Lower leg skin (tissue), 4 donors: ENCODE data around the gene TNP2. TPM values are rescaled to one million over a fixed set of nuclear protein-coding genes. Genes with fewer than 3 reads are reported as not detected.
"Not testable (repeated sequence)": the region's sequence is repeated elsewhere in the genome, so short reads cannot be mapped to it uniquely, and the experiment has no call there.

Experiments
- DNase-seq, 2 donors: peaks; one replicate each; pipeline ENCODE4 v3.0.0-alpha.2; 2019; ENCODE audit warnings: low spot score in 2 of 2
- H3K4me3 ChIP-seq: fragments of 200-600 bp; sonication (generic); 2 replicates; pipeline ENCODE4 v1.5.1; 2017; ENCODE audit warnings: mild to moderate bottlenecking, low read depth; ENCODE audit not compliant: poor library complexity, severe bottlenecking
- POLR2A ChIP-seq, 2 donors: fragments of 450-650 bp; IDR thresholded peaks; one replicate each; pipeline ENCODE4 v1.6.1; 2016 to 2017; ENCODE audit warnings: antibody characterized with exemption in 2 of 2, mild to moderate bottlenecking in 1 of 2, moderate library complexity in 1 of 2
- WGBS, 2 donors: methylation state at CpG; one replicate each; pipeline ENCODE4 v1.1.5; 2018; 5-methylcytosine and 5-hydroxymethylcytosine counted together
- intact Hi-C: fragments of 100-400 bp; cut with DNase I; formaldehyde crosslinking; loops from one replicate; pipeline ENCODE4 v1.15.0; 2023; ENCODE audit warnings: low total_unique reads
- total RNA-seq, 4 donors: library from RNA; depleted of rRNA; stranded (reverse); fragments of >200 nt; gene quantifications; one replicate each; pipeline ENCODE4 v1.1.0, GENCODE V29; 2016
- TF ChIP-seq, protein P1 (sequence below), 3 donors: fragments of 450-650 bp; IDR thresholded peaks; one replicate each; pipeline ENCODE4 v1.5.1; 2016; ENCODE audit warnings: antibody characterized with exemption in 3 of 3, mild to moderate bottlenecking in 3 of 3, moderate library complexity in 2 of 3

The TNP2 gene
- total RNA-seq, 4 donors from 2014 or later = not detected

DNA sequence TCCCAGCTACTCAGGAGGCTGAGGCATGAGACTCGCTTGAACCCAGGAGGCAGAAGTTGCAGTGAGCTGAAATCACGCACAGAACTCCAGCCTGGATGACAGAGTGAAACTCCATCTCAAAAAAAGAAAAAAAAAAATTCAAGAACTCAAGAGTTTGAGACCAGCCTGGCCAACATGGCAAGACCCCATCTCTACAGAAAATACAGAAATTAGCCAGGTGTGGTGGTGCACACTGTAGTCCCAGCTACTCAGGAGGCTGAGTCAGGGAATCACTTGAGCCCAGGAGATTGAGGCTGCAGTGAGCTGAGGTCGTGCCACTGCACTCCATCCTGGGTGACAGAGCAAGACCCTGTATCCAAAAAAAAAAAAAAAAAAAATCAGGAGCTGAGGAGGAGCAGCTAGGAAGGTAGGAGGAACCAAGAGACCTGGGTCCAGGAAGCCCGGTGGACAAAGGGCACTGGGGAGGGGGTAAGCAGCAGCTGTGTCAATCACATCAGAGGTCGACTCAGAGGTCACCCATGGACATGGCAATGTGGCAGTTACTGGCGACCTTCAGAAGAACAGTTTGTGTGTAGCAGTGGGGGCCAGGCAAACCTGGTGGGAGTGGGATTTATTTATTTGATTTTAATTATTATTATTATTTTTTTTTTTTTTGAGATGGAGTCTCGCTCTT is 23.1 kb upstream of the TNP2 start:
- TF ChIP-seq, protein P1, sequence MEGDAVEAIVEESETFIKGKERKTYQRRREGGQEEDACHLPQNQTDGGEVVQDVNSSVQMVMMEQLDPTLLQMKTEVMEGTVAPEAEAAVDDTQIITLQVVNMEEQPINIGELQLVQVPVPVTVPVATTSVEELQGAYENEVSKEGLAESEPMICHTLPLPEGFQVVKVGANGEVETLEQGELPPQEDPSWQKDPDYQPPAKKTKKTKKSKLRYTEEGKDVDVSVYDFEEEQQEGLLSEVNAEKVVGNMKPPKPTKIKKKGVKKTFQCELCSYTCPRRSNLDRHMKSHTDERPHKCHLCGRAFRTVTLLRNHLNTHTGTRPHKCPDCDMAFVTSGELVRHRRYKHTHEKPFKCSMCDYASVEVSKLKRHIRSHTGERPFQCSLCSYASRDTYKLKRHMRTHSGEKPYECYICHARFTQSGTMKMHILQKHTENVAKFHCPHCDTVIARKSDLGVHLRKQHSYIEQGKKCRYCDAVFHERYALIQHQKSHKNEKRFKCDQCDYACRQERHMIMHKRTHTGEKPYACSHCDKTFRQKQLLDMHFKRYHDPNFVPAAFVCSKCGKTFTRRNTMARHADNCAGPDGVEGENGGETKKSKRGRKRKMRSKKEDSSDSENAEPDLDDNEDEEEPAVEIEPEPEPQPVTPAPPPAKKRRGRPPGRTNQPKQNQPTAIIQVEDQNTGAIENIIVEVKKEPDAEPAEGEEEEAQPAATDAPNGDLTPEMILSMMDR (IDR thresholded peaks at IDR 0.05) = no peak
- no peak for TF ChIP-seq POLR2A (IDR thresholded peaks at IDR 0.05)
- DNase-seq = no peak
- WGBS, 2 donors = 88 to 92% methylated on average over 7 of the region's 7 CpGs
- H3K4me3 ChIP-seq = no peak overlapping the region
- intact Hi-C loops = no loop called here

DNA sequence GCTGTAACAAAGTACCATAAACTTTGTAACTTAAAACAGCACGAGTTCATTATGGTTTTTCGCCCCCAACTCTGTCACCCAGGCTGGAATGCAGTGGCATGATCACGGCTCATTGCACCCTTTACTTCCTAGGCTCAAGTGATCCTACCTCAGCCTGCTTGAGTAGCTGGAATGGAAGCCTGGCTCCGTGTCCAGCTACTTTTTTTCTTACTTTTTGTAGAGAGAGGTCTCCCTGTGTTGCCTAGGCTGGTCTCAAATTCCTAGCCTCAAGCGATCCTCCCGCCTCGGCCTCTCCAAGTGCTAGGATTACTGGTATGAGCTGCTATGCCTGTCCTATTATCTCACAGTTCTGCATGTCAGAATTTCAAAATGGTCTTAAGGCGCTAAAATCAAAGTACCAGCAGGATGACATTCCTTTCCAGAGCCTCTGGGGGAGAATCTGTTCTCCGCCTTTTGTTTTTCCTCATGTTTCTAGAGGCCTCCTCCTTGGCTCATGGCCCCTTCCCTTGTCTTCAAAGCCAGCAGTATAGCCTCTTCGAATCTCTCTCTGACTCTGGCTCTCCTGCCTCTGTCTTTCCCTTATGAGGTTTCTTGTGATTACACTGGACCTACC is 22.1 kb upstream of the TNP2 start:
- no peak for DNase-seq
- no peak overlapping the region for H3K4me3 ChIP-seq
- WGBS, 2 donors = 69 to 82% methylated on average over 10 of the region's 10 CpGs
- intact Hi-C loops = no loop called here
- no peak for TF ChIP-seq POLR2A (IDR thresholded peaks at IDR 0.05)
- TF ChIP-seq, protein P1 (IDR thresholded peaks at IDR 0.05) = no peak

DNA sequence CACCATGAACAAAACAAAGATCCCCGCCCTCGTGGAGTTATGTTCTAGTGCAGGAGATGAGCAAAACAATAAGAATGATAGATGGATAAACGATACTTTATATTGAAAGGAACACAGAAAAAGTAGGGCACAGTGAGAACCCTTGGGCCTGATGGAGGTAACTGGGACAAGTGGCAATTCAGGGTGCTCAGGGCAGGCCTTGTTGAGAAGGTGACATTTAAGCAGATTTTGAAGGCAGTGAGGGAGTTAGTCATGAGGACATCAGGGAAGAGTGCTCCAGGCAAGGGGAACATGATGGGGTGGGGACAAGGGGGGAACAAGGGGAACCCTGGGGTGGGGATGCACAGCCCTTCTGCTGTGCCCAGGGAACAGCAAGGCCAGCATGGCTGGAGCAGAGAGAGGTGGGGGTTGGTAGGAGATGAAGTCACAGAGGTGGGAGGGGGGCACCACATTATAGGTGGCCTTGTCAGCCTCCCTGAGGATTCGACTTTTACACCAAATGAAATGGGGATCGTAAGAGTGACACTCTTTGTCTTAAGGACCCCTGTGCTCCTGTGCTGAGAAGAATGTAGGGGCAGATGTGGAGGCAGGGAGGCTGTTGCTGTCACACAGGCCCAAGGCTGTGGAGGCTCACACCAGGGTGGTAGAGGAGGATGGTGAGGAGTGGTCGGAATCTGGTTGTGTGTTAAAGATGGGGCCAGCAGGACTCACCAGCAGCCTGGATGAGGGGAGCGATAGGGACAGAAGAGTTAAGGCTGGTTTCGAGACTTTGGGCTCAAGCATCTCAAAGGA is 21.2 kb upstream of the TNP2 start:
- WGBS, 2 donors = 93 to 96% methylated on average over 8 of the region's 8 CpGs
- TF ChIP-seq, protein P1 (IDR thresholded peaks at IDR 0.05) = no peak
- no peak for TF ChIP-seq POLR2A (IDR thresholded peaks at IDR 0.05)
- H3K4me3 ChIP-seq = no peak overlapping the region
- intact Hi-C loops = no loop called here
- no peak for DNase-seq

DNA sequence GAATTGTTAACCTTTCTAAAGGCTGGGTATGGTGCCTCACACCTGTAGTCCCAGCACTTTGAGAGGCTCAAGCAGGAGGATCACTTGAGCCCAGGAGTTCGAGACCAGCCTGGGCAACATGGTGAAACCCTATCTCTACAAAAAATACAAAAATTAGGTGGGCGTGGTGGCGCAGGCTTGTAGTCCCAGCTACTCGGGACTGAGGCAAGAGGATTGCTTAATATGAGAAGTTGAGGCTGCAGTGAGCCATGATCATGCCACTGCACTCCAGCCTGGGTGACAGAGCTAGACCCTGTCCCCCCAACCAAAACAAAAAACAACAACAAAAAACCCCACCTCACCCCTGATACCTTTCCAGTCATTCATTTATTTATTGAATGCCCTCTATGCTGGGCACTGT is 20.6 kb upstream of the TNP2 start:
- WGBS, 2 donors = 92 to 94% methylated on average over 4 of the region's 4 CpGs
- DNase-seq, H3K4me3 ChIP-seq, intact Hi-C loops: not testable (repeated sequence)

DNA sequence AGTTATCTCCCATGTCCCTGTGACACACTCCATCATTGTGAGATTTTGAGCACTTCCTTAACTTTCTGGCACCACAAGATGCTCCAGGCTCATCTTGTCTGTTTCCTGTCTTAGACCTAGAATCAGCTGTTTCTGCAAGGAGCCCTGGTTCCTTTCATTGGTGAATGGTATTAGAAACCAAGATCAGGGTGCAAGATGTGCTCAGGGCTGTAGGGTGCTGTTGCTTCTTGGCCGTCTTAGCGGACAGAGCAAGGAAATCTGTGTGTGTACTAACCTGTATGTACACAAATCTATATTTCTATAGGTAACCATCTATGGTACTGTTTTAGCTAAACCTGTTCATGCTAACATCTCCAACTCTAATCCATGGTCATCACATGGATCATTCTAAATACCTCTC is 20.1 kb upstream of the TNP2 start:
- intact Hi-C loops = no loop called here
- whole genome bisulfite sequencing, 2 donors = 95 to 98% methylated on average over 2 of the region's 2 CpGs
- H3K4me3 ChIP-seq = no peak overlapping the region
- TF ChIP-seq, protein P1 (IDR thresholded peaks at IDR 0.05) = no peak
- no peak for TF ChIP-seq POLR2A (IDR thresholded peaks at IDR 0.05)
- no peak for DNase-seq

DNA sequence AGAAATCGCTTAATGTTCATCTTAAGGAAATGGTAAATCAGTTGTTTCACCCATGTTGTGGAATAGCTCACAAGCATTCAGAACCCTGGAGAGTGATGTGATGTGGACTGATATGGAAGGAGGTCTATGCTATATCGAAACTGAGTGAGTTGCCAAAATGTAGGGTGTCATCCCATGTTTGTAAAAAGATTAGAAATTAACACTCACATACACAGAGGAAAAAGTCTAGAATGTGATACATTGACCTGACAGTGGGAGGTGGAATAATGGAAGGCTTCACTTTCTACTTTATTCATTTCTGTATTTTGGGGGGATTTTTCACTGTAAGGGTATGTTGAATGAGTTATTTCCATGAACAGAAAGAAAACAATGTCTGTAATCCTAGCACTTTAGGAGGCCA is 16.7 kb upstream of the TNP2 start:
- WGBS, 2 donors = 73 to 75% methylated on average over 2 of the region's 2 CpGs
- no peak for DNase-seq
- no peak overlapping the region for H3K4me3 ChIP-seq
- intact Hi-C loops = no loop called here
- TF ChIP-seq, protein P1 (IDR thresholded peaks at IDR 0.05) = no peak
- TF ChIP-seq POLR2A (IDR thresholded peaks at IDR 0.05) = no peak
